Left colon (tissue), 2 donors: ENCODE measurements around the gene S1PR5. TPM values are rescaled to one million over a fixed set of nuclear protein-coding genes. Genes with fewer than 3 reads are reported as not detected.

Experiments
- ATAC-seq: fragments of 200-7000 bp; cut with Tn5 transposase; one replicate; pipeline ENCODE4 v1.9.1; 2020; ENCODE audit warnings: mild to moderate bottlenecking, moderate library complexity
- DNase-seq, 2 donors: peaks; one replicate each; pipeline ENCODE4 v3.0.0-alpha.2; 2020
- intact Hi-C, 2 donors: fragments of 100-400 bp; cut with DNase I in 1 of 2; cut with micrococcal nuclease in 1 of 2; formaldehyde crosslinking; loops; one replicate each; pipeline versions ENCODE4 v1.11.2 to v1.14.0; 2022; cut with DNase I, micrococcal nuclease
- microRNA-seq, 2 donors: library from miRNA; unstranded; fragments of <30 nt; microRNA quantifications; one replicate each; pipeline versions ENCODE4 v1.1.0 to v1.2.0, GENCODE V29; 2020
- total RNA-seq, 2 donors: library from RNA; stranded (reverse); fragmentation: NEBNext Ultra II Directional; extraction: Animal tissue kit (Norgen Biotek cat#: 25700); gene quantifications; one replicate each; pipeline ENCODE4 v1.2.1, GENCODE V29; 2021
- donor health status: DM: no; HTN: no; CAD: no.
- donor health status: DM: yes; HTN: yes; CAD: no.

Gene S1PR5
- total RNA-seq, 2 donors from 2014 or later = 0.15 to 0.20 TPM

DNA sequence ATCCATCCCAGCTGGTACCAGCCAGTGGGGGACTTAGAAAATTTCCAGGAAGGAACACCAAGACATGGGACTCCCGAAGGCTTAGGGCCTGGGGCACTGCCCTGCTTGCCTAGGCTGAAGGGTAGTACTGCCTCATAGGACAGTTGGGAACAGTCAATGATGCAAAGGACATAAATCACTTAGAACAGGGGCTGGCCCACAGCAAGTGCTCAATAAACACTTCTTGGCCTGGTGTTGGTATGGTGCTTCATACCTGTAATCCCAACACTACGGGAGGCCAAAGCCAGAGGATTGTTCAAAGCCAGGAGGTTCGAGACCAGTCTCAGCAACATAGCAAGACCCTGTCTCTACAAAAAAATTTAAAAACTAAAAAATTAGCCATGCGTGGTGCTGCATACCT lies 19.9 kb downstream of the S1PR5 start:
- DNase-seq (no peak), ATAC-seq (no peak)
- intact Hi-C loops = no loop called here

DNA sequence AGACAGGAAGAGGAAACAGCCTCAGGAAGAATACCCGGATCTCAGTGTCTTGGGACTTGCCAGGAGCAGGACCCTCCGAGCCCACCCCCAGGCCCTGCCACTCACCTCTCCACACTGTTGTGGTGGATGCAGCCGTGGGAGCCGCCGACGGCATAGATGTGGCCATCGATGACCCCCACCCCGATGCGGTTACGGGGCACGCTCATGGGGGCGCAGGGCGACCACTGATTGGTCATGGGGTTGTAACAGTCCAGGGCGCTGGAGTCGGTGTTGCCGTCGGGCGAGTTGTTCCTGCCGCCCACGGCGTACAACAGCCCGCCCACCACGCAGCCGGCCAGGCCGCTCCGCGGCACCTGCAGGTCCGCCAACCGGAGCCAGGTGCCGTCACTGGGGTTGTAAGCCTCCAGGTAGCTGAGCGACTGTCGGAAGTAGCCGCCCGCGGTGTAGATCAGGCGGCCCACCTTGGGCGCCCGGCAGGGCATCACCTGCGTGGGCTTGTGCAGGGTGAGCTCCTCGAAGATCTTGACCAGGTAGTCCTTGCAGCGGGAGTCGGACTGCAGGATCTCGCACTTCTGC lies 25.7 kb downstream of the S1PR5 start:
- ATAC-seq (peak; percentile 10), DNase-seq (no peak)
- intact Hi-C loops = no loop called here

DNA sequence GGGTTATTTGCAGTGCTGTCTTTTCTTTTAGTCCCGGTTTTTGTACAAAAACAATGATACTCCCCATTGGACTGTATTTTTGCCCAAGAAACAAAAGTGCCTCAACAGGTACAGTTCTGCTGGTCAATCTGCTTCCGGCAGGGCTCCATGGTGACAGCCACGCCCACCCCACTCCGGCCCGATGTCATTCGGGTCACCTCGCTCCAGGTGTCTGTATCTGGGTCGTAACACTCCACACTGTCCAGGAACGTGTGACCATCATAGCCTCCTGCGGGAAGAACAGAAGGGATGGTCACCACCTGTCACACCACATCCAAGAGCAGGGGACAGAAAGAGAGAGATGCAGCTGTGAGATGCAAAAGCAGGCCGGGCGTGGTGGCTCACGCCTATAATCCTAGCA lies 30.7 kb downstream of the S1PR5 start:
- intact Hi-C loops = no loop called here
- ATAC-seq = no peak
- no peak for DNase-seq

DNA sequence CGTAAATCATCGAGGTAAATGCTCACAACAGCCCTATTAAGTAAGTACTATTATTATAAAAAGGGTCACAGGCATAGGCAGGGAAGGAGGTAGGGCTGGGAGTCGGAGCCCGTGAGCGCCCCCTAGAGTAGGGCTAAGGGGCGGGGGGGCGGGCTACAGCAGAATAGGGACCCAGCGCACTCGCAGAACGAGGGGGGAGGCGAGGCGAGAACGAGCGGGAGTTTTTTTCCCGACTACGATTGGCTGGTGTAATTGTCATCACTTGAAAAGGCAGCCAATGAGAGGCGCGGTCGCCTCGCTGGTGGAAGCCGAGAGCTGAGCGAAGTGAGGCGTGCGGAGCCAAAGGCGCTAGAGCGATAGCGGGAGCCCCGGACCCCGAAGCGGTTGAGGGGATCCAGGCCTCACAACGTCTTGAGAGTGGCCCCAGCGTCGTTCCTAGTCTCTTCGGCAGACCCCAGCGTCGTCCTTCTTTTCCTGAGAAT lies 38.3 kb downstream of the S1PR5 start:
- ATAC-seq = peak; percentile 82
- peak; percentile 85 to 90 for DNase-seq
- intact Hi-C loops = loop anchor here in 1 of 2 donors (10.0 kb wide), 1 partner anchor 74 kb away; the partner anchor contains the start of gene CDC37

DNA sequence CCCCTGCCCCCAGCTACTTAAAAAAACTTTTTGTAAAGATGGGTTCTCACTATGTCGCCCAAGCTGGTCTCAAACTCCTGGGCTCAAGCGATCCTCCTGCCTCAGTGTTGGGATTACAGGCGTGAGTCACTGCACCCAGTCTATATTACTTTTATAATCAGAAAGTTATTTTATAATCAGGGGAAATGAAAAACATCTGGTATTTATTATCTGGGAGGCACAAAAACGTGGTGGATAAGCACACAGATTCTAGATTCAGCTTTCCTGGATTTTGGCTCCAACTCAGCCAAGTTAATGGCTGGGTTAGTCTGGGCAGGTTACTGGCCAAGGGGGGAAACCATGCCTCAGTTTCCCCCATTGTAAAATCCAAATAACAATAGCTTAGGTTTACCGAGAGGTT lies 38.8 kb downstream of the S1PR5 start:
- DNase-seq (no peak), ATAC-seq (no peak)
- intact Hi-C loops = loop anchor here in 1 of 2 donors (10.0 kb wide), 1 partner anchor 74 kb away; the partner anchor contains the start of gene CDC37

DNA sequence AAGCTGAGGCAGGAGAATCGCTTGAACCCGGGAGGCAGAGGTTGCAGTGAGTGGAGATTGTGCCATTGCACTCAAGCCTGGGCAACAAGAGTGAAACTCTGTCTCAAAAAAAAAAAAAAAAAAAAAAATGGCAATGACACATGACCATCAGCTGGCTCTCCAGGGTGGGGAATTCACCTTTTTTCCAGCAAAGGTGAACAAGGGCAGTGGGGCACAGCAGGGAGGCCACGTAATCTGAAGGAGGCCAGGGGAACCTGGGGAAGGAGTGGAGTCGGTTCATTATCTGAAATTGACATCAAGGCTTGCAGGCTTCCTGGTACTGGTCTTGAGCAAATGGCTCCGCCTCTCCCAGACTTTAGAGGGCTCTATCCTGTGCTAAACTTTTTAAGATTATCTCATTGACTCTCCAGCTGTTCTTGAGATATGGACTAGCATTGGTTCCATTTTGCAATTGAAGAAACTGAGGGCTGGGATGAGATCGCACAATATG lies 42.2 kb downstream of the S1PR5 start:
- DNase-seq = no peak
- intact Hi-C loops = loop anchor here in 1 of 2 donors (10.0 kb wide), 1 partner anchor 70 kb away; the partner anchor contains the start of gene CDC37
- ATAC-seq = no peak

DNA sequence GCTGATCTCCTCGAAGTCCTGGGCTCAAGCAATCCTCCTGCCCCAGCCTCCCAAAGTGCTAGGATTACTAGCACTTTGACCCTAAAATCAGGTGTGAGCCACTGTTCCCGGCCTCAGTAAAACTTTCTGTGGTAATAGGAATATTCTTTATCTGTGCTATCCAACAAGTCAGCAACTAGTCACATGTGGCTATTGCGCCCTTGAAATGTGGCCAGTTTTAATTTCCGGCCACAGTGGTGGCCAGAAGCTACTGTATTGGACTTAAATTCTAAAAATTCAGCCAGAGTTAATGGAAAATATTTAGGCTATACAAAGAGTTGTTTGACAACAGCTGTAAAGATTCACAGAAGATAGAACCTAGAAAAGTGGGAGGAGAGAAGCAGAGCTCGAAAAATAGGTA lies 44.1 kb downstream of the S1PR5 start:
- intact Hi-C loops = loop anchor here in 1 of 2 donors (10.0 kb wide), 1 partner anchor 68 kb away; the partner anchor contains the start of gene CDC37
- ATAC-seq = no peak

DNA sequence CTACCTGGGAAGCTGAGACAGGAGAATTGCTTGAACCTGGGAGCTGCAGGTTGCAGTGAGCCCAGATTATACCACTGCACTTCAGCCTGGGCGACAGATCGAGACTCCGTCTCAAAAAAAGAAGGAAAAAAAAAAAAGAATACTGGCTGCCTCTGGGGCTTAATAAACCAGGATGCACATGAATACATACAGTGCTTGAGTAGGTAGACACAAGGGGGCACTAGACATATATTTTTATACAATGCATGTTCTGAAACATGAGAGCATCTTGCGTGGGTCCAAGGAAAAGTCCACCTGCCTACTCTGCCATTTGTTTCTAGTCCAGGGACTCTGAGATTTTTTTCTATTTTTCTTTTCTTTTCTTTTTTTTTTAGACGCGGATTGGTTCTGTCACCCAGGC lies 45.3 kb downstream of the S1PR5 start:
- intact Hi-C loops = loop anchor here in 1 of 2 donors (10.0 kb wide), 1 partner anchor 67 kb away; the partner anchor contains the start of gene CDC37
- ATAC-seq = peak; percentile 61
- no peak for DNase-seq

More for the DNA sequence above, 44.1 kb downstream of the S1PR5 start:
- no peak for DNase-seq

DNA sequence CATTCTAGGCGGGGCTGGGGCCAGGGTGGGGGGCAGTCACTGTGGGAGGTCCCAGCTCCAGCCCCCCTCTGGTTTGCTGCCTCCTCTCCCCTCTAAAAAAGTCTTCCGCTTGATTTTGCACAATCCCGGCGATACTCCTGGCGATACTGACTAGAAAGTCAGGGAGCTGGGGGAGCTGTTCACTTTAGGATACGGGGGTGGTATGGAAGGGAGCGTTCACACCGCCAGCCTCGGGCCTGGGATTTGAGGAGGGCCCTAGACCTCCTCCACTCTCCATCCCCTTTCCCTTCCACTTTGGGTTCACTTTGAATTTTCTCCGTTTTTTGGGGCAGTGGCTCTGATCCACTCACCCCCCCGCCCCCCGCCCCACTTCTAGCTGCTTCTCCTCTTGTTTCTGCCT lies 49.1 kb downstream of the S1PR5 start:
- ATAC-seq = no peak
- no peak for DNase-seq
- intact Hi-C loops = no loop called here

DNA sequence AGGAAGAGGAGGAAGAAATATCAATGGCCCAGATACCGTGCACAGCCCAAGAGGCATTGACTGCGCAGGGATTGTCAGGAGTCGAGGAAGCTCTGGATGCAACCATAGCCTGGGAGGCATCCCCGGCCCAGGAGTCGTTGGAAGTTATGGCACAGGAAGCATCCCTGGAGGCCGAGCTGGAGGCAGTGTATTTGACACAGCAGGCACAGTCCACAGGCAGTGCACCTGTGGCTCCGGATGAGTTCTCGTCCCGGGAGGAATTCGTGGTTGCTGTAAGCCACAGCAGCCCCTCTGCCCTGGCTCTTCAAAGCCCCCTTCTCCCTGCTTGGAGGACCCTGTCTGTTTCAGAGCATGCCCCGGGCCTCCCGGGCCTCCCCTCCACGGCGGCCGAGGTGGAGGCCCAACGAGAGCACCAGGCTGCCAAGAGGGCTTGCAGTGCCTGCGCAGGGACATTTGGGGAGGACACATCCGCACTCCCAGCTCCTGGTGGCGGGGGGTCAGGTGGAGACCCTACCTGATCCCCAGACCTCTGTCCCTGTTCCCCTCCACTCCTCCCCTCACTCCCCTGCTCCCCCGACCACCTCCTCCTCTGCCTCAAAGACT lies 50.0 kb downstream of the S1PR5 start:
- DNase-seq (no peak), ATAC-seq (no peak)
- intact Hi-C loops = no loop called here

DNA sequence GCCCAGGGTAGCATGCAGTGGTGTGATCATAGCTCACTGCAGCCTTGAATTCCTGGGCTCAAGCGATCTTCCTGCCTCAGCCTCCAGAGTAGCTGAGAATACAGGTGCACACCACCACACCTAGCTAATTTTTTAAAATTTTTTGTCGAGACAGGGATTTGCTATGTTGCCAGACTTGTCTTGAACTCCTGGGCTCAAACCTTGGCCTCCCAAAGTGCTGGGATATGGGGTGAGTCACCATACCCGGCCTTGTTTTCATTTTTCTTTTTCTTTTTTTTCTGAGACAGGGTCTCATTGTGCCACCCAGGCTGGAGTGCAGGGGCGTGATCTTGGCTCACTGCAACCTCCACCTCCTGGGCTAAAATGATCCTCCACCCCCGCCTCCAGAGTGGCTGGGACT lies 52.8 kb downstream of the S1PR5 start:
- no peak for DNase-seq
- intact Hi-C loops = no loop called here
- ATAC-seq = no peak

Small RNA genes within 50 kb of the gene (microRNA-seq; reads per million reads assigned to microRNA genes)
- 0 to 0.53 reads per million in 2 donors for gene MIR1238

Other genes with a start within 250 kb of the S1PR5 start
- gene ICAM1, start 246.3 kb downstream of the S1PR5 start, total RNA-seq = 1 to 10 TPM; 7.7 to 8.7 TPM
- gene ICAM4, start 230.5 kb downstream of the S1PR5 start, total RNA-seq = under 1 TPM in 1 of 2 donors, not detected in 1; 0.53 TPM
- 1 to 10 TPM in 1 of 2 donors, under 1 TPM in 1; 0.76 to 1.1 TPM for gene ICAM5, start 227.5 kb downstream of the S1PR5 start, total RNA-seq
- 1 to 10 TPM; 1.6 to 2.8 TPM for gene ZGLP1, start 207.6 kb downstream of the S1PR5 start, total RNA-seq
- gene FDX2, start 201.4 kb downstream of the S1PR5 start, total RNA-seq = 10 to 100 TPM; 11.2 to 11.8 TPM
- gene RAVER1, start 183.9 kb downstream of the S1PR5 start, total RNA-seq = 10 to 100 TPM; 51.0 to 63.7 TPM
- gene ICAM3, start 177.8 kb downstream of the S1PR5 start, total RNA-seq = 10 to 100 TPM; 29.8 to 30.6 TPM
- 100 to 1,000 TPM in 1 of 2 donors, 10 to 100 TPM in 1; 91.1 to 104 TPM for gene TYK2, start 136.9 kb downstream of the S1PR5 start, total RNA-seq
- gene CDC37, start 113.9 kb downstream of the S1PR5 start, total RNA-seq = 100 to 1,000 TPM; 129 to 161 TPM
- gene PDE4A, start 96.9 kb downstream of the S1PR5 start, total RNA-seq = 10 to 100 TPM; 13.8 to 14.3 TPM
- 10 to 100 TPM; 52.3 to 54.5 TPM for gene KEAP1, start 14.1 kb downstream of the S1PR5 start, total RNA-seq
- 10 to 100 TPM; 87.0 to 93.9 TPM for gene ATG4D, start 26.5 kb upstream of the S1PR5 start, total RNA-seq
- gene KRI1, start 48.6 kb upstream of the S1PR5 start, total RNA-seq = 10 to 100 TPM; 12.9 to 14.9 TPM
- gene CDKN2D, start 51.5 kb upstream of the S1PR5 start, total RNA-seq = 10 to 100 TPM in 1 of 2 donors, 1 to 10 TPM in 1; 9.3 to 12.5 TPM
- 100 to 1,000 TPM; 116 to 158 TPM for gene AP1M2, start 69.9 kb upstream of the S1PR5 start, total RNA-seq
- 100 to 1,000 TPM; 124 to 153 TPM for gene SLC44A2, start 108.1 kb upstream of the S1PR5 start, total RNA-seq
- gene ILF3, start 136.9 kb upstream of the S1PR5 start, total RNA-seq = 100 to 1,000 TPM; 129 to 181 TPM
- 10 to 100 TPM; 76.9 to 78.6 TPM for gene QTRT1, start 184.0 kb upstream of the S1PR5 start, total RNA-seq
- gene DNM2, start 200.6 kb upstream of the S1PR5 start, total RNA-seq = 100 to 1,000 TPM; 446 to 618 TPM